Effector memory CD4-positive, alpha-beta T cell (primary cell): ENCODE measurements around the gene KCTD12.

Experiments
- DNase-seq, 3 donors: peaks; one replicate each; pipeline ENCODE4 v3.0.0-alpha.2; 2020
- H3K27ac ChIP-seq: 2 replicates; pipeline ENCODE4 v1.7.0; 2013; ENCODE audit warnings: mild to moderate bottlenecking, low read length, moderate library complexity; ENCODE audit not compliant: insufficient read depth, poor library complexity, severe bottlenecking
- H3K27me3 ChIP-seq: replicated peaks from 2 replicates; pipeline ENCODE4 v1.7.0; 2013; ENCODE audit warnings: mild to moderate bottlenecking, low read length; ENCODE audit not compliant: insufficient read depth, control insufficient read depth, poor library complexity, severe bottlenecking
- H3K36me3 ChIP-seq: 2 replicates; pipeline ENCODE4 v1.7.0; 2013; ENCODE audit warnings: mild to moderate bottlenecking, low read length, moderate library complexity; ENCODE audit not compliant: control insufficient read depth, insufficient read depth
- H3K4me1 ChIP-seq: 2 replicates; pipeline ENCODE4 v1.7.0; 2013; ENCODE audit warnings: low read length, mild to moderate bottlenecking; ENCODE audit not compliant: control insufficient read depth, insufficient read depth, poor library complexity, severe bottlenecking
- H3K4me3 ChIP-seq: 2 replicates; pipeline ENCODE4 v1.7.0; 2013; ENCODE audit warnings: low read length, low read depth, mild to moderate bottlenecking; ENCODE audit not compliant: insufficient read depth, poor library complexity, severe bottlenecking
- H3K9me3 ChIP-seq: 2 replicates; pipeline ENCODE4 v1.7.0; 2013; ENCODE audit warnings: mild to moderate bottlenecking, low read length, moderate library complexity; ENCODE audit not compliant: control insufficient read depth

KCTD12 gene

DNA sequence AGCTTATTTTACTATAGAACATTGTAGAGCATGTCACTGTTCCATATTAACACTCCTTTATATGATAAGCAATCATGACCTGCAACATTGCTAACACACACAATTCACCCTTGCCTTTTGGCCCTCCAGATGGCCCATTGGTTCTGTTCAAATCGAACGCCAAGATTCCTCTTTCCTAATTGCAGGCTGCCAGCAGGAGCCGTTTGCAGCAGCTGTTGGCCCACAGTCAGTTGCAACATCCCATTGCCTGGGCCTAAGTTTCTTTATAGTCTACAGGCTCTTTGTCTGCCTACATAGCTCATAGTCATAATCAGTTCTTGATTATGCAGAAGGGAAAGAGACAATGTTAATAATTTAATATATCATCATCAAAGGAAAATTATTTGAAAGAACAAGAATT, 37.6 kb downstream of the KCTD12 start:
- H3K4me3 ChIP-seq: no peak overlapping the region
- H3K4me1 ChIP-seq: no peaks in the 10 kb centered on the region
- H3K27ac ChIP-seq: no peak overlapping the region
- H3K9me3 ChIP-seq: no peaks in the 10 kb centered on the region
- H3K27me3 ChIP-seq: no peaks in the 10 kb centered on the region
- no peak for DNase-seq
- no peaks in the 10 kb centered on the region for H3K36me3 ChIP-seq

- no peak for DNase-seq
- Histone ChIP-seq H3K27me3 (no peaks in the 10 kb centered on the region), H3K36me3 (no peaks in the 10 kb centered on the region), H3K9me3 (no peaks in the 10 kb centered on the region), H3K27ac (no peak overlapping the region), H3K4me1 (no peaks in the 10 kb centered on the region), H3K4me3 (no peak overlapping the region)
Measured at GRCh38 chr13:76846363-76846762, 39.8 kb downstream of the KCTD12 start.

DNA sequence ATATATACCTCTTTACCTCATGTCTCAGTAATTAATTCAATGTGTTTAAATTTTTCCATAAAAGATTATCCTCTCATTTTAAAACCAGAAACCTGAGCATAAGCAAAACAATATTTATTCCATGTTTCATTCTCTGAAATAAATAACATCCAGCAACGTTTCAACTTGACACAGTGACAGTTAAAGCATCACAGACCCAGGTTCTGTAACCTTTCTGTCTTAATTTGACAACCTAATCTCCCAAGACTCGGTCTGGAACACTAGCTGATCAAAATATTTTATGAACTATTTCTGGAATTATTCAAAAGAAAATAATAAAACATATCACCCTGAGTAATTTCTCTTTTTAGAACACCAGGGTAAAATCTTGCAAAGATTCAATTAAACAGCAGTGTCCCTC, 40.3 kb downstream of the KCTD12 start:
- no peaks in the 10 kb centered on the region for H3K9me3 ChIP-seq
- H3K27ac ChIP-seq: no peak overlapping the region
- no peak overlapping the region for H3K4me3 ChIP-seq
- no peak for DNase-seq
- H3K36me3 ChIP-seq: no peaks in the 10 kb centered on the region
- H3K27me3 ChIP-seq: no peaks in the 10 kb centered on the region
- H3K4me1 ChIP-seq: no peaks in the 10 kb centered on the region

DNA sequence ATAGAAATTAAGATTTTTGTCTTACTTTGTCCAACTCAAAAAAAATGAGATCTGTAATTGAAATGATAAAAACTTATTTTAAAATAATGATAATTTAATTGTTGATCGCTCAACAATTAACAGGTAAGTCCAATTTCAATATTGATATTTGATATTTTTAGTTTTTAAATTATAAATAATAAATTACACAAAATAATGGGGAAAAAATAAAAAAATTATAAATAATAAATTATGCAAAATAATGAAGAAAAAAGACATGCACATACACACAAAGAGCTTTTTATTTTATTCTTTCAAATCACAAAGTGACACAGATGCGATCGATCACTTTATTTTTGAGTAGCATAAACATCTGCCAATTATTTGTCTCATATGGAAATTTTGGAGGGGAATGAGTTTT, 40.8 kb downstream of the KCTD12 start:
- Histone ChIP-seq H3K9me3 (no peaks in the 10 kb centered on the region), H3K27me3 (no peaks in the 10 kb centered on the region), H3K36me3 (no peaks in the 10 kb centered on the region), H3K4me3 (no peak overlapping the region), H3K27ac (no peak overlapping the region), H3K4me1 (no peaks in the 10 kb centered on the region)
- no peak for DNase-seq

GRCh38 chr13:76837801-76838200, 48.4 kb downstream of the KCTD12 start:
- DNase-seq: no peak

GRCh38 chr13:76836311-76836710, 49.9 kb downstream of the KCTD12 start:
- H3K36me3 ChIP-seq: no peaks in the 10 kb centered on the region
- no peak overlapping the region for H3K27ac ChIP-seq
- no peaks in the 10 kb centered on the region for H3K9me3 ChIP-seq
- H3K4me3 ChIP-seq: no peak overlapping the region
- DNase-seq: no peak
- H3K4me1 ChIP-seq: no peaks in the 10 kb centered on the region
- H3K27me3 ChIP-seq: no peaks in the 10 kb centered on the region

More at GRCh38 chr13:76837801-76838200, 48.4 kb downstream of the KCTD12 start:
- Histone ChIP-seq H3K36me3 (no peaks in the 10 kb centered on the region), H3K27me3 (no peaks in the 10 kb centered on the region), H3K27ac (no peak overlapping the region), H3K4me1 (no peaks in the 10 kb centered on the region), H3K9me3 (no peaks in the 10 kb centered on the region), H3K4me3 (no peak overlapping the region)

DNA sequence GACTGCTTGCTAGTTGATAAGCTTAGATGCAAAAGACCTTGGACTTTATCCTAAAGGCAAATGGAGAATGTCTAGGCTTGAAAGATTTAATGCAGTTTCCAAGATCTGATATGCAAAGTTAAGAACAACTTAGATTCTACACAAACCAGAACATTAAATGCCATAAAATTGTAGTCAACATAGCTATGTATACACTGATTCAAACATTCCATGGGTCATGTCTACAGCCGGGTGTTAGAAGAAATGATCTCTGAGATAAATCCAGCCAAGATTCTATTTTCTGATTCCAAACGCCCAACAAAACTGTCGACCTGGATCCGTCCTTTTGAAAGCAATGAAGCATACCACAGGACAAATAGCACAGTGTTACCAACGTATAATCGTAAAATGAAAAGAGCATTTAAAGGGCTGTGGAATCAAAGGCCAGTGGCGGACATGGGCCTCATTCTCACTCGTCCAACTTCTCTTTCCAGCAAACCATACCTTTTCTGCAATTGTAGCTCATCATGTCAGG, 52.7 kb downstream of the KCTD12 start:
- DNase-seq: no peak
- Histone ChIP-seq H3K4me3 (no peak overlapping the region), H3K27me3 (no peaks in the 10 kb centered on the region), H3K4me1 (no peaks in the 10 kb centered on the region), H3K9me3 (no peaks in the 10 kb centered on the region), H3K36me3 (no peaks in the 10 kb centered on the region), H3K27ac (no peak overlapping the region)

DNA sequence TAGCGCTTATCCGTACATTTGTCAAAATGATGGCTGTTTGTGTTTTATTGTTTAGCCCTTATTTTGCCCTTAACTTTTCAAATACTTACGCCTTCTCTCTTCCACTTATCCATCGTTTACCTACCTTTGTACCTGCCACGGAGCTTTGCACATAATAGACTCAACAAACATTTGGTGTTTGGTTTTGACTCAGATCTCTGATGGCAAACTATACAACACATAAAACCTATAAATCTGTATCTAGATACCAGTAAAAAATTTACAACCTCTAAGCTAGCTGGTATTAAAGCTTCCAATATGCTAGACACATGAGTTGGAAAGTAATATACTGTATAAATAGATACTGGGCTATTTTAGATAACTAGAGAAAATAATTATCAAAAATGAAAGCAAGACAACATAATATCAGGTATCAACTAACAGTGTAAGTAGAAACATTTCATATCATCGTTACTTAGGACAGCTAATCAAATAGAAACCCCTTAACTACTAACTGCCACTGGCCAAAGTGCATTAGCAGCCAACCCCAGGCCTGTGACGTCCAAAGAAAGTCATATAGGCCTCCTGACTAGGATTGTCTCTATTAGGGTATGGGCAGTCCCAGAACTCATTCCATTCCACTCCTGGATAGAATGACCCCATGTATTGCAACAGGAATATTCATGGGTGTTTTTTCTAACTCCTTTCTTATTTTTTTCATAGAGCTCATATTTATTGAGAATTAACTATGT, 53.8 kb downstream of the KCTD12 start:
- no peak for DNase-seq
- Histone ChIP-seq H3K36me3 (no peaks in the 10 kb centered on the region), H3K27ac (no peak overlapping the region), H3K27me3 (no peaks in the 10 kb centered on the region), H3K4me3 (no peak overlapping the region), H3K4me1 (no peaks in the 10 kb centered on the region), H3K9me3 (no peaks in the 10 kb centered on the region)

GRCh38 chr13:76830805-76831204, 55.4 kb downstream of the KCTD12 start:
- no peak for DNase-seq
- H3K9me3 ChIP-seq: no peaks in the 10 kb centered on the region
- H3K4me1 ChIP-seq: no peaks in the 10 kb centered on the region
- no peak overlapping the region for H3K4me3 ChIP-seq
- H3K27me3 ChIP-seq: no peaks in the 10 kb centered on the region
- no peak overlapping the region for H3K27ac ChIP-seq
- H3K36me3 ChIP-seq: no peaks in the 10 kb centered on the region
